GM12892 (cell line): ENCODE results near the gene C3orf33.

Source experiments
- POLR2A ChIP-seq: IDR thresholded peaks from 2 replicates; pipeline ENCODE4 v1.6.1; 2011; ENCODE audit warnings: low read depth, low read length, control low read depth
- POLR2AphosphoS5 ChIP-seq: IDR thresholded peaks from 2 replicates; pipeline ENCODE4 v1.6.1; 2011; ENCODE audit warnings: low read depth, low read length, control low read depth
- TAF1 ChIP-seq: IDR thresholded peaks from 2 replicates; pipeline ENCODE4 v1.6.1; 2011; ENCODE audit warnings: low read depth, mild to moderate bottlenecking, control low read depth, low read length, borderline replicate concordance

DNA sequence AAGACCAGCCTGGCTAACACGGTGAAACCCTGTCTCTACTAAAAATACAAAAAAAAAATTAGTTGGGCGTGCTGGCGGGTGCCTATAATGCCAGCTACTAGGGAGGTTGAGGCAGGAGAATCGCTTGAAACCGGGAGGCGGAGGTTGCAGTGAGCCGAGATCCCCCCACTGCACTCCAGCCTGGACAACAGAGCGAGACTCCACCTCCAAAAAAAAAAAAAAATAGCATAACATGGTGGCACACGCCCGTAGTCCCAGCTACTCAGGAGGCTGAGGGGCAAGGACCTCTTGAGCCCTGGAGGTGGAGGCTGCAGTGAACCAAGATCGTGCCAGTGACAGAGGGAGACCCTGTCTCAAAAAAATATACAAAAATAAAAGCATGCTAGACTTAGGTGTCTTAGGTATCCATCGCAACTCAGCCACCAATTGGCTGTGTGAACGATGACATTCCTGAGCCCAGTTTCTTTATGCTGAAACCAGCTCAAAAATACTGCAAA, 67.5 kb downstream of the C3orf33 start:
- TF ChIP-seq POLR2A (no peak), POLR2AphosphoS5 (no peak), TAF1 (no peak)
